Activated CD4-positive, alpha-beta T cell treated with anti-CD3 and anti-CD28 coated beads, Interleukin-10, Interleukin-2, amounts not matched to agents 100 ng/mL and 50 ng/mL, durations not matched to agents 16 hours and 8 hours (primary cell): ENCODE data around the gene OR5T2.
"Not testable (repeated sequence)": the region's sequence is repeated elsewhere in the genome, so short reads cannot be mapped to it uniquely, and the experiment has no call there.

Experiments used
- DNase-seq: peaks from one replicate; pipeline ENCODE4 v3.0.0-alpha.2; 2020

OR5T2 gene

GRCh38 chr11:56234155-56234554, at the start of gene OR5T2:
OR5T2 (minus strand) TSS chr11:56234255; CDS start chr11:56233062, 1,193 bp downstream.
- no peak for DNase-seq

GRCh38 chr11:56273854-56274253, 39.8 kb upstream of the OR5T2 start, which contains the start of gene OR5T1:
OR5T1 (plus strand) TSS chr11:56274154; CDS start chr11:56275639, 1,485 bp downstream.
- DNase-seq: no peak

DNA sequence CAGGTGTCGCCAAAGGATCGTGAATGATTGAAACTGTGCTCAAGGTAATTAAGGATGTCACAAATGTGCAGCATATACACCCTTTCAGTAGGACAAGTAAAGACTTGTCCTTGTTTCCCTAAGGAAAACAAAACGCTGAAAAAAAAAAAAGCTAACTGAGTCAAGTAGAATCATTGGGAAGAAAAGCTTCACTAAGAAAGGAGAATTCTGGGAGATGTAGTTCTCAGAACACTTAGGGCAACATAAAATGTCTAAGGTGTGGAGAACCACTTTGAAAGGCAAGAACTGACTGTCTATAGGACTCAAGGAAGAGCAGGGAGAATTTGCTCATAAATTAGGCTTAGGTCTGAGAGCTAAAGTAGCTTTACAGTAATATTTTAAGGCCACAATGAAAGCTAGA, 37.0 kb upstream of the OR5T2 start:
- DNase-seq: no peak

DNA sequence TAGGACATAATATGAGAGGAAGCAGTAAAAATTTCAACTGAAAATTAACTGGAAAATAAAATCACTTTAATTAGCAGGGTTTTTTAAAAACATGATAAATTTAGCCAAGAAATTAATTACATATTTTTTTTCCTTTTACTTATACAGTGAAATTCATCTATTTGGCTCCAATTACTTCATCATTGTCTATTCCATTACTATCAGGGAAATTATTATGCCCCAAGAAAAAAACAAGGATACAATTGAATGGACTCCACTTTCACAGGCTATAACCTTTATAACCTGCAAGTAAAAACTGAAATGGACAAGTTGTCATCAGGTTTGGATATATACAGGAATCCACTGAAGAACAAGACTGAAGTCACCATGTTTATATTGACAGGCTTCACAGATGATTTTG, 17.9 kb upstream of the OR5T2 start, which contains the start of gene OR5T3:
OR5T3 (plus strand) TSS at position 301 of the 400 bp plus-strand sequence; CDS start at position 301, 0 bp downstream.
- DNase-seq: no peak

- not testable (repeated sequence) for DNase-seq
Measured at GRCh38 chr11:56219735-56220134, 14.3 kb downstream of the OR5T2 start.

- DNase-seq: no peak
Measured at GRCh38 chr11:56214537-56214936, 19.5 kb downstream of the OR5T2 start.

GRCh38 chr11:56207790-56208189, 26.3 kb downstream of the OR5T2 start:
- no peak for DNase-seq

- DNase-seq: no peak
Measured at GRCh38 chr11:56197367-56197766, 36.7 kb downstream of the OR5T2 start.

GRCh38 chr11:56196705-56197104, 37.4 kb downstream of the OR5T2 start:
- no peak for DNase-seq

- DNase-seq: no peak
Measured at GRCh38 chr11:56188602-56189001, 45.5 kb downstream of the OR5T2 start.

DNA sequence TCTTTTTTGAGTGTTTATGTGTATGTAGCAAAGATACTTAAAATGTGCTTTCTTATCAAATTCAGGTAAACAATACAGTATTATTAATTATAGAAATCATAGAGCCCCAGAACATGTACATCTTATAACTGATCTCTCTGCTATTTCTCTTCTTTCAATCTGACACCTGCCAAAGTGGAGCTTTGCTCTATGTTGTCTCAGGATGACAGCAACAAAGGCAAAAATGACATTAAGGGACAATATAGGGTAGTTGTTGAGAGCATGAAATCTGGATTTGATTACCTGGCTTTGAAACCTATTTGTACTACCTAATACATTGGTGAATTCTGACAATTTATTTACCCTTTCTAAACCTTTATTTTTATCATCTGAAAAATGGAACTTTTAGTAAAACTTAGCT, 50.6 kb downstream of the OR5T2 start:
- DNase-seq: no peak
